Muscle of arm (tissue), 12 donors: ENCODE data around the gene FRMD3. TPM values are rescaled to one million over a fixed set of nuclear protein-coding genes. Genes with fewer than 3 reads are reported as not detected.

Source experiments
- DNase-seq: peaks from one replicate; pipeline ENCODE4 v3.0.0-alpha.2; 2013
- polyA plus RNA-seq, 12 donors: library from polyadenylated mRNA; unstranded; fragments of 120-200 nt; gene quantifications; one replicate each; pipeline ENCODE4 v1.2.1, GENCODE V29; 2013; ENCODE audit not compliant: insufficient read length in 12 of 12

Gene FRMD3
- polyA plus RNA-seq, 12 donors: 14.2 to 62.2 (median 28.5) TPM; not detected in 1

- no peak for DNase-seq
These were observed 251.2 kb downstream of the FRMD3 start for GRCh38 chr9:83287021-83287420.

- DNase-seq: peak; percentile 17
These were observed 252.6 kb downstream of the FRMD3 start for GRCh38 chr9:83285445-83286225.

- DNase-seq: peak; percentile 16
These were observed 253.5 kb downstream of the FRMD3 start for GRCh38 chr9:83284746-83285145.

GRCh38 chr9:83283528-83283927, 254.7 kb downstream of the FRMD3 start:
- DNase-seq: no peak

GRCh38 chr9:83281306-83282255, 256.6 kb downstream of the FRMD3 start:
- DNase-seq: peak; percentile 11

- no peak for DNase-seq
These were observed 257.4 kb downstream of the FRMD3 start for GRCh38 chr9:83280790-83281189.

GRCh38 chr9:83280268-83280667, 257.9 kb downstream of the FRMD3 start:
- no peak for DNase-seq

- DNase-seq: no peak
These were observed 263.4 kb downstream of the FRMD3 start for GRCh38 chr9:83274787-83275186.

- DNase-seq: no peak
These were observed 266.5 kb downstream of the FRMD3 start for GRCh38 chr9:83271665-83272071.

- no peak for DNase-seq
These were observed 268.1 kb downstream of the FRMD3 start for GRCh38 chr9:83270116-83270515.

- DNase-seq: no peak
These were observed 270.5 kb downstream of the FRMD3 start for GRCh38 chr9:83267741-83268140.

GRCh38 chr9:83266666-83267496, 271.3 kb downstream of the FRMD3 start:
- peak; percentile 7 for DNase-seq

GRCh38 chr9:83266331-83266665, 271.9 kb downstream of the FRMD3 start:
- peak; percentile 43 for DNase-seq

- DNase-seq: no peak
These were observed 273.9 kb downstream of the FRMD3 start for GRCh38 chr9:83264315-83264714.

GRCh38 chr9:83259558-83259957, 278.6 kb downstream of the FRMD3 start:
- DNase-seq: no peak

- DNase-seq: no peak
These were observed 280.0 kb downstream of the FRMD3 start for GRCh38 chr9:83257937-83258891.

- no peak for DNase-seq
These were observed 290.5 kb downstream of the FRMD3 start for GRCh38 chr9:83247732-83248131.

GRCh38 chr9:83245979-83246659, 292.1 kb downstream of the FRMD3 start:
- no peak for DNase-seq

GRCh38 chr9:83242066-83242465, 296.1 kb downstream of the FRMD3 start:
- DNase-seq: no peak

GRCh38 chr9:83240671-83241070, 297.5 kb downstream of the FRMD3 start:
- DNase-seq: no peak
